H9 (cell line): ENCODE results near the gene DICER1. TPM values are rescaled to one million over a fixed set of nuclear protein-coding genes. Genes with fewer than 3 reads are reported as not detected.

Experiments used
- DNase-seq: peaks from one replicate; pipeline ENCODE4 v3.0.0-alpha.2; 2017
- H2AFZ ChIP-seq: one replicate; pipeline ENCODE4 v1.6.1; 2013; ENCODE audit warnings: mild to moderate bottlenecking, low read length, control low read depth, moderate library complexity
- H2AK5ac ChIP-seq: 2 replicates; pipeline ENCODE4 v1.6.1; 2013; ENCODE audit warnings: low read length, control low read depth, mixed read lengths; ENCODE audit not compliant: insufficient read length
- H2BK120ac ChIP-seq: one replicate; pipeline ENCODE4 v1.6.1; 2013; ENCODE audit warnings: low read depth, mild to moderate bottlenecking, low read length, control low read depth, inconsistent platforms; ENCODE audit not compliant: poor library complexity, severe bottlenecking
- H2BK12ac ChIP-seq: 2 replicates; pipeline ENCODE4 v1.6.1; 2013; ENCODE audit warnings: low read length, control low read depth, mixed read lengths, low read depth; ENCODE audit not compliant: insufficient read length
- H2BK15ac ChIP-seq: 2 replicates; pipeline ENCODE4 v1.6.1; 2013; ENCODE audit warnings: low read depth, low read length, control low read depth
- H2BK20ac ChIP-seq: one replicate; pipeline ENCODE4 v1.6.1; 2013; ENCODE audit warnings: low read depth, mild to moderate bottlenecking, low read length, control low read depth, inconsistent platforms; ENCODE audit not compliant: poor library complexity, severe bottlenecking
- H2BK5ac ChIP-seq: 2 replicates; pipeline ENCODE4 v1.6.1; 2013; ENCODE audit warnings: low read length, control low read depth, mixed read lengths; ENCODE audit not compliant: insufficient read length
- H3K14ac ChIP-seq: 2 replicates; pipeline ENCODE4 v1.6.1; 2013; ENCODE audit warnings: low read length, control low read depth; ENCODE audit not compliant: insufficient read depth
- H3K18ac ChIP-seq: 2 replicates; pipeline ENCODE4 v1.6.1; 2013; ENCODE audit warnings: low read depth, mild to moderate bottlenecking, mixed read lengths, low read length, control low read depth; ENCODE audit not compliant: insufficient read length
- H3K23ac ChIP-seq: 2 replicates; pipeline ENCODE4 v1.6.1; 2013; ENCODE audit warnings: low read length, control low read depth, mixed read lengths, low read depth; ENCODE audit not compliant: insufficient read length
- H3K23me2 ChIP-seq: 2 replicates; pipeline ENCODE4 v1.6.1; 2013; ENCODE audit warnings: low read depth, mild to moderate bottlenecking, mixed read lengths, low read length, control low read depth; ENCODE audit not compliant: insufficient read length, poor library complexity, severe bottlenecking
- H3K27ac ChIP-seq: 2 replicates; pipeline ENCODE4 v1.5.1; 2013; ENCODE audit warnings: low read length, control low read depth, mixed read lengths, low read depth; ENCODE audit not compliant: insufficient read length
- H3K27me3 ChIP-seq: 2 replicates; pipeline ENCODE4 v1.6.1; 2013; ENCODE audit warnings: low read length, control low read depth, inconsistent platforms; ENCODE audit not compliant: insufficient read depth
- H3K4ac ChIP-seq: 2 replicates; pipeline ENCODE4 v1.6.1; 2013; ENCODE audit warnings: low read depth, mild to moderate bottlenecking, control low read depth, inconsistent platforms, low read length, moderate library complexity
- H3K4me1 ChIP-seq: 2 replicates; pipeline ENCODE4 v1.6.1; 2013; ENCODE audit warnings: low read length, control low read depth, inconsistent platforms; ENCODE audit not compliant: insufficient read depth
- H3K4me2 ChIP-seq: 2 replicates; pipeline ENCODE4 v1.6.1; 2013; ENCODE audit warnings: low read length, control low read depth, mixed read lengths; ENCODE audit not compliant: insufficient read length, insufficient read depth
- H3K56ac ChIP-seq: 2 replicates; pipeline ENCODE4 v1.6.1; 2013; ENCODE audit warnings: low read depth, mild to moderate bottlenecking, mixed read lengths, low read length, control low read depth; ENCODE audit not compliant: insufficient read length
- H3K79me1 ChIP-seq: 2 replicates; pipeline ENCODE4 v1.6.1; 2013; ENCODE audit warnings: low read depth, mild to moderate bottlenecking, moderate library complexity, low read length, control low read depth, inconsistent platforms; ENCODE audit not compliant: insufficient read depth, poor library complexity, severe bottlenecking
- H3K79me2 ChIP-seq: 2 replicates; pipeline ENCODE4 v1.6.1; 2013; ENCODE audit warnings: low read length, control low read depth, inconsistent platforms; ENCODE audit not compliant: insufficient read depth
- H3K9ac ChIP-seq: 2 replicates; pipeline ENCODE4 v1.6.1; 2013; ENCODE audit warnings: low read length, control low read depth, mixed read lengths; ENCODE audit not compliant: insufficient read length; ENCODE audit errors: extremely low read depth
- H3K9me3 ChIP-seq: one replicate; pipeline ENCODE4 v1.6.1; 2013; ENCODE audit warnings: low read depth, low read length, inconsistent platforms; ENCODE audit not compliant: control insufficient read depth
- H3T11ph ChIP-seq: one replicate; pipeline ENCODE4 v1.6.1; 2013; ENCODE audit warnings: mild to moderate bottlenecking, low read length, control low read depth, inconsistent platforms
- H4K20me1 ChIP-seq: one replicate; pipeline ENCODE4 v1.6.1; 2013; ENCODE audit not compliant: control insufficient read depth, insufficient read length, insufficient read depth
- H4K5ac ChIP-seq: 2 replicates; pipeline ENCODE4 v1.6.1; 2013; ENCODE audit warnings: low read depth, mild to moderate bottlenecking, mixed read lengths, low read length, control low read depth; ENCODE audit not compliant: insufficient read length
- H4K8ac ChIP-seq: replicated peaks from 2 replicates; pipeline ENCODE4 v1.6.1; 2013; ENCODE audit warnings: low read length, control low read depth, mixed read lengths, low read depth; ENCODE audit not compliant: insufficient read length
- H4K91ac ChIP-seq: 2 replicates; pipeline ENCODE4 v1.6.1; 2013; ENCODE audit warnings: low read depth, mild to moderate bottlenecking, moderate library complexity, mixed read lengths, low read length, control low read depth; ENCODE audit not compliant: insufficient read length
- H3K27ac Mint-ChIP-seq, 3 experiments: 2 replicates in 2 of 3; 3 replicates in 1 of 3; pipeline ENCODE4 v1.8.0; 2020 to 2021; ENCODE audit warnings: mixed read lengths in 3 of 3, mild to moderate bottlenecking in 1 of 3, moderate library complexity in 1 of 3
- H3K27me3 Mint-ChIP-seq: 2 replicates; pipeline ENCODE4 v1.8.0; 2021; ENCODE audit warnings: low read depth, mild to moderate bottlenecking, moderate library complexity, mixed read lengths
- H3K36me3 Mint-ChIP-seq, 3 experiments: 2 replicates in 2 of 3; 3 replicates in 1 of 3; pipeline ENCODE4 v1.8.0; 2020 to 2021; ENCODE audit warnings: low read depth in 3 of 3, mixed read lengths in 3 of 3; ENCODE audit not compliant: insufficient read depth in 1 of 3
- H3K4me1 Mint-ChIP-seq, 2 experiments: 2 replicates each; pipeline ENCODE4 v1.8.0; 2020; ENCODE audit warnings: mixed read lengths in 2 of 2
- H3K4me3 Mint-ChIP-seq, 2 experiments: 2 replicates in 1 of 2; 3 replicates in 1 of 2; pipeline ENCODE4 v1.8.0; 2020 to 2021; ENCODE audit warnings: mild to moderate bottlenecking in 2 of 2, mixed read lengths in 2 of 2, moderate library complexity in 1 of 2
- H3K9me3 Mint-ChIP-seq, 2 experiments: 2 replicates in 1 of 2; 3 replicates in 1 of 2; pipeline ENCODE4 v1.8.0; 2020; ENCODE audit warnings: mild to moderate bottlenecking in 2 of 2, mixed read lengths in 2 of 2, moderate library complexity in 1 of 2
- CTCF ChIP-seq: fragments of 200-600 bp; sonication (generic); conservative IDR thresholded peaks from 3 replicates; pipeline ENCODE4 v1.8.0; 2021; ENCODE audit warnings: antibody characterized with exemption, mild to moderate bottlenecking
- WGBS: extraction: QIAGEN DNeasy Blood & Tissue Kit; methylation state at CpG from one replicate; pipeline ENCODE4 v1.1.7; 2013; ENCODE audit warnings: missing lambda C conversion rate, low lambda C conversion rate, mixed read lengths; ENCODE audit not compliant: insufficient read length; ENCODE audit errors: extremely low coverage; 5-methylcytosine and 5-hydroxymethylcytosine counted together
- total RNA-seq: library from RNA; stranded (reverse); gene quantifications from 2 replicates; pipeline ENCODE4 v1.2.1, GENCODE V29; 2021

DICER1 gene
- total RNA-seq, 1 experiment from 2014 or later: 57.0 TPM

GRCh38 chr14:95147597-95147996 lies 9.7 kb downstream of the DICER1 start:
- Histone ChIP-seq H2AK5ac (no peak overlapping the region), H3K4me1 (peaks cover 12% of the 10 kb centered on the region; the same call in 1 of the 2 replicates), H2BK5ac (no peak overlapping the region), H3K27me3 (no peaks in the 10 kb centered on the region), H3K79me1 (no peaks in the 10 kb centered on the region), H2BK20ac (no peak overlapping the region), H4K8ac (no peak overlapping the region), H2BK15ac (no peak overlapping the region), H2BK12ac (no peak overlapping the region), H3K23ac (no peak overlapping the region), H3K9me3 (no peaks in the 10 kb centered on the region), H2AFZ (no peak overlapping the region), H3K14ac (no peak overlapping the region), H3K18ac (no peak overlapping the region), H4K5ac (no peak overlapping the region), H3K4ac (no peak overlapping the region), H3K79me2 (peaks cover 20% of the 10 kb centered on the region; the same call in 1 of the 2 replicates), H3K56ac (no peak overlapping the region), H3K4me2 (no peak overlapping the region), H3K27ac (no peak overlapping the region), H3K9ac (no peak overlapping the region), H3K23me2 (no peaks in the 10 kb centered on the region), H2BK120ac (no peak overlapping the region), H4K20me1 (no peaks in the 10 kb centered on the region), H4K91ac (no peak overlapping the region), H3T11ph (no peak overlapping the region)
- Mint-ChIP-seq H3K27ac (peak overlapping the region in 2 of 3 experiments; percentile 71 to 85; a peak in 3 of 7 replicates), H3K27me3 (no peaks in the 10 kb centered on the region), H3K9me3 (peaks cover 5 to 16% of the 10 kb centered on the region in 2 experiments; a peak in 4 of 5 replicates), H3K36me3 (peaks cover 5 to 18% (median 14%) of the 10 kb centered on the region in 3 experiments), H3K4me1 (peaks cover 68 to 78% of the 10 kb centered on the region in 2 experiments), H3K4me3 (no peak overlapping the region)
- no CpG with 5 or more reads among the region's 7 CpGs for WGBS
- DNase-seq: no peak
- TF ChIP-seq CTCF: no peak
